GM19452 (cell line): Measurements from ENCODE around the gene NCOA7.
A peak's percentile ranks its signal among the peaks of the same experiment; 100 is the strongest.
"Not testable (repeated sequence)": the region's sequence is repeated elsewhere in the genome, so short reads cannot be mapped to it uniquely, and the experiment has no call there.

ENCODE experiments used
- ATAC-seq: cut with Tn5 transposase; IDR thresholded peaks from one replicate; pipeline ENCODE4 v1.9.1; 2021; ENCODE audit not compliant: unreplicated experiment

Gene NCOA7

DNA sequence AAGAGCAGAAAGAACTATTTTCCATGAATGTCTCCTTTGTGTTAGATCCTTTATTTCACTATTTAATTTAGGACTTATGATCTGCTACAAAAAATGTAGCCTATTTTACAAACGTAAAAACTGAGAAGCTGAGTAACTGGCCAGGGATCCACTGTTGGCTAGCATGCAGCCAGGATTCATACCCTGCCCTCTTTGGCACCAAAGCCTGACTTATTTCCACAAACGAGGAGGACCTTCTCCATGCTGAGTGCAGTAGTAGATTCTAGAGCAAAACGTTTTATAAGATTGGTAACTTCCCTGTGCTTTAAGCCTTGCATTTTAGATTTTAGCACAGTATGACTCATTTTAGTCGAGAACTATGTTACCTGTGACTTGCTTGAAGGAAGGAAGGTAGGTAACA is 74.3 kb downstream of the NCOA7 start:
- ATAC-seq = no peak

- no peak for ATAC-seq
Observed at GRCh38 chr6:125866433-125866832, 75.7 kb downstream of the NCOA7 start.

DNA sequence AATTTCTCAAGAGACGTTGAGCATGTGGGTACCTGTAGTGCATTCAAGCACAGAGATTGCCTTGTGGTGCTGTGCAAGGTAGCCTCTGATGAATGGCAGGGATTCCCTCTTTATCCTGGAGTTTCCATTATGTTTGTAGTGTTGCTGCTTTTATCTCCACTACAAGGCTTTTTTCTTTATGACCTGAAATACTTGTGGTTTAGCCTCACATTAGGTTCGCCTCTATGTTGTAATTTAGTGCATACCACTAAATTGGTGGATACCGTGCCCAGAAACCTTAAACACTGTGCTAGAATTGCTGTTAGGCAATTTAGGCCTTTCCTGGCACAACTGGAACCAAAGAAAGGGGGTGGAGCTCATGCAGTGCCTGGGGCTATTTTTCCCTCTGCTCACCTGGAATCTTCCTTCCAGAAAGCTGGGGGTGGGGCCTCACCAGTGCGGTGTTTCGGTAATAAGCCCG is 76.8 kb downstream of the NCOA7 start:
- ATAC-seq = no peak

DNA sequence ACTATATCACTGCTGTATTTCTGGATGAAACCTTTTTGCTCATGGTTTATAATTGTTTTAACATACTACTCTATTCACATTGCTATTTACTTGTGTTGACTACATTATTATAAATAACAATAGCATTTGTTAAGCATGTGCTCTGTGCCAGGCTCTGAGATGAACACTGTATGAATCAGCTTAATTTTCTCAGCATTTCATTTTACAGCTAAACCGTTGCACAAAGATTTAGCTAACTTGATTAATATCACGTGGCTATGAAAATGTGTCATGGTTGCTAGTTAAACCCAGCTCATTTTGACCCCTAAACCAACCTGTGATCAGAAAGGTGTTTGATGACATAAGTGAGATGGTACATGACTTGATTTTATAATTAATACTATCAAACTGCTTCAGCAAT is 77.5 kb downstream of the NCOA7 start:
- no peak for ATAC-seq

DNA sequence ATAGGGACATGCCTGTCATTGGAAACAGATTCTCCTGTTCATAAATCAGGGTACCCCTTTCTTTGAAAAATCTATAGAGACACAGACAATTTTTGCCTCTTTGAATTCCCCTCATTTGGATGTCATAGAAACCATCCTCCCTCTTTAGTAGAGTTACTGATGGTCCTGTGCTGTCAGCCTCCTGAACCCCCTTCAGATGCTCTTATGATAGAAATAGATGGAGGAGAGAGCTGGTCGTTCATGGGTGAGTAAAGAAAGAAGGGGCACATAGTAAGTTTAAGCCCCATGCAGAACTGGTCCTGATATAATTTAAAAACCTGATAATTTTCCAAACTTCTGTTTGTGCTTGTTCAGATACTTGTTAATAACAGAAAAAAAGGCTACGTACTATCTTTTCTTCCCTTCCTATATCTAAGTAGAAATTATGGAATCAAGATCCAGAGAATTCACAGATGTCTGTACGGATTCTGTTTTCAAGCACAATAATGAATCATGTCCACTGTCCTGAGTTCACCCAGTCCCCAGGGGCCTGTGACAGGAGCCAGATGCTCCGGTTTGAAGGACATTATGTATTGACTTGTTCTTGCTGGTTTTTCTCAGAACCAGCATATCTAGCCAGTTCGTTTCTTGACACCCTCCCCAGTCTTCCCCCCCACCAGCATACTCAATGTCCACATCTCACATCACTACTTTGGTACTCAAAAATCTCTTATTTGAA is 78.1 kb downstream of the NCOA7 start:
- ATAC-seq = no peak

GRCh38 chr6:125869427-125869826 is 78.7 kb downstream of the NCOA7 start:
- ATAC-seq = no peak

GRCh38 chr6:125871365-125871764 is 80.6 kb downstream of the NCOA7 start:
- ATAC-seq = no peak

DNA sequence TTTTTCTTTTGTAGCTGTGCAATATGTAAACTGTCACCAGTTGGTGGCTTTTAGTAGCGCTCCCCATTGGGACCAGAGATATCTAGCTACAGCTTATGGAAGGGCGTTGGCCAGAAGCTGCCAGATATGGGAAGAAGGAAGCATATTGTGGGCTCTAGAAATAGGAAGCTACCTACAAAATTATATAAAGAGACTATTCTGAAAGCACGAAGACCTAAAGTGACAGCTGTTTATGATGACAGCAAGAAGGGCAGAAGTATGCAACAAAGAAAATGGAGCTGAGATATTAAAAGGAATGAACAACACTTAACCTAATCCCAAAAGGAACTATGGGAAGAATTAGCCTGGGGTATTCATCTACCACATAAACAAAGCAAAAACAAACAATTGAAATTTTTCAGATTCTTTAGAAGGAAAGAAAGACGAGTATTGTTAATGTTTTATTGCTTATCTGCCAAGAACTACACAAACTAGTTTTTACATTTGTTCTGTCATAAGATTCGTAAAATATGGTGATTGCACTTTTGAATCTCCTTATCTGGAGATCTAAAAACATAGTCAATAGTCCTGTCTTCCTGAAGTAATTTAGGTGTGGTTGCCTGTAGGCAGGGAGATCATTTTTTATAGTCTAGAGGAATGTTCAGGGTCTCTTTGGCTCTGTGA is 81.6 kb downstream of the NCOA7 start:
- no peak for ATAC-seq

DNA sequence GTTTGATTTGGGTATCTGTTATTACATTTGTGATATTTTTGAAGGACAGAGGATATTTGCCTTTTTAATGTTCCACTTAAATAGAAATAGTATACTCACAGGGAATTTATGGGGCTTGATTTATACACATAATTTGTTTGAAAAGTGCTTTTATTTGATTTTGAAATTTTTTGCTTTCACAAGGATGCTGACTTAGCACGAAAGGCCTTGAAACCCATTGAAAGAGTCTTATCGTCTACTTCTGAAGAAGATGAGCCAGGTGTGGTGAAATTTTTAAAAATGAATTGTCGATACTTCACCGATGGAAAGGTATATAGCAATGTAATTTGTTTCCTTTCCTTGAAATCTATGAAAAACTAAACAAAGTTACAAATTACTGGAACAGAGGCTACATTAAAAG is 91.5 kb downstream of the NCOA7 start:
- no peak for ATAC-seq

DNA sequence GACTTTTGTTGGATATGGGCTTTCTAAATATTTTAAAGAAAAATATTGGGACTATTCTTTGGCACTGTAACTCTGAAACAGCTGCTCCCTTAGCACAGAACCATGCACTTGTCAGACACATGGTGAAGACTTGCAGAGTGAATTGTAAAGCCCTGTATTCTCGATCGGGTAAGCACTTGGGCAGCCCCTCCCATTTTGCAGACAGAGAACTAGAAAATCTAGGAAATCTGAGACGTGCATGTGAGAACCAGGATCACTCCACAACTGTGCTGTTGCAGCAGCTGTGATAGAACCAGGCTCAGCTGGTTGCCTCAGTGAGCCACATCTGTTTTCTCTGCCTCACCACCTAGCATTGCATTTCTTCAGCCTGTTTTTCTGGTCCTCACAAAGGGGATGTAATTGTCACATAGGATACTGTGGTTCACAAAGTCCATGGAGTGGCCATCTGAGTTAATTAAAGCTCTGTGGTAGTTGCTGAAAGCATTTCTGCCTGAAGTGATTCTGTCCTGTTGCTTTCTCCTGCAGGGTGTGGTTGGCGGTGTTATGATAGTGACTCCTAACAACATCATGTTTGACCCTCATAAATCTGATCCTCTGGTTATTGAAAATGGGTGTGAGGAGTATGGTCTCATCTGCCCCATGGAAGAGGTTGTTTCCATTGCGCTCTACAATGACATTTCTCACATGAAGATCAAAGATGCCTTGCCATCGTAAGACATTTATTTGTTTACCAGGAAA is 94.0 kb downstream of the NCOA7 start:
- no peak for ATAC-seq

GRCh38 chr6:125886021-125886420 is 95.3 kb downstream of the NCOA7 start:
- no peak for ATAC-seq

DNA sequence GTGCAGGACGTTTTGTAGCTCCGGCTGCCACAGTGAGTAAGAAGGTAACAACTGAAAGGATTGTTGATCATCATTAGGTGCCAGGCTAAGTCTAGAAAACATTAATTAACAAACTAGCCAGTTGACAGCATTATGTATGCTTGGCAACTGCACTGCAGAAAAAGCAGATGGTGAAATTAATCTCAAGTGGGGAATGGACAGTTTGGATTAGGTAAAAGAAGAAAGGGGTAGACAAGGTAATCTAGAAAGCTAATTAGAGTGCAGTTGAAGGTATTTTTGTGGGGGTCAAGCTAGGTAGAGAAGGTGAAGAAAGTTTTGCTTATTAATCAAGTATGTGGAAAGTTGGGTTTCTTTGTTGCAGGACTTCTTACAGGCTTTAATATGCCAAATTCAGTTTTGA is 96.2 kb downstream of the NCOA7 start:
- no peak for ATAC-seq

DNA sequence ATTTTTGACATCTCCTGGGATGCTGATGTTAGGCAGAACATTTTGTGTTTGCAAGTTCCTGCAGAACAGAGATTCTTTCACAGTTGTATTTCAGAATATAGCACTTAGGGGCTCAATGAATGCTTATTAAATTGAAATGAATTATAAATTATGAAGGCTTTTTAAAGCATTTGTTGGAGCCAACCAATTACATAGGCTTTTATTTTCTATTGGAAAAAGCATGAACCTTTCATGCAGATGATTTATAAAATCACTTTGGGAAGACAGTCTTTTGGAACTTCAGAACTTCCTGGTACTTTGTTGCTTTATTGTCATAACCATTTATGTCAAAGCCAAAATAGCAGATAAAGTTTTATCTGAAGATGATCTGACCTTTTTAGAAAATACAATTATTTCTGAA is 96.6 kb downstream of the NCOA7 start:
- no peak for ATAC-seq

DNA sequence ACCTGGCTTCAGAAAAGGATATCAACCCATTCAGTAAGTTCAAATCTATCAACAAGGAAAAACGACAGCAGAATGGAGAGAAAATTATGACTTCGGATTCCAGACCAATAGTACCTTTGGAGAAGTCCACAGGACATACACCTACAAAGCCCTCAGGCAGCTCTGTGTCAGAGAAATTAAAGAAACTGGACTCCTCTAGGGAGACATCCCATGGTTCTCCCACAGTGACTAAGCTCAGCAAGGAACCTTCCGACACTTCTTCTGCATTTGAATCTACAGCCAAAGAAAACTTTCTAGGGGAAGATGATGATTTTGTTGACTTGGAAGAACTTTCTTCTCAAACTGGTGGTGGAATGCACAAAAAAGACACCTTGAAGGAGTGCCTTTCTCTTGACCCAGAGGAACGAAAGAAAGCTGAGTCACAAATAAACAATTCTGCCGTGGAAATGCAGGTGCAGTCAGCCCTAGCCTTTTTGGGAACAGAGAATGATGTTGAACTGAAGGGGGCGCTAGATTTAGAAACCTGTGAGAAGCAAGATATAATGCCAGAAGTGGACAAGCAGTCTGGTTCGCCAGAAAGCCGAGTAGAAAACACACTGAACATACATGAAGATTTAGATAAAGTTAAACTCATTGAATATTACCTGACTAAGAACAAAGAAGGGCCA is 98.4 kb downstream of the NCOA7 start:
- no peak for ATAC-seq

GRCh38 chr6:125899726-125900182 is 109.0 kb downstream of the NCOA7 start:
- ATAC-seq = no peak

GRCh38 chr6:125904871-125905270 is 114.1 kb downstream of the NCOA7 start:
- ATAC-seq = peak; percentile 75

DNA sequence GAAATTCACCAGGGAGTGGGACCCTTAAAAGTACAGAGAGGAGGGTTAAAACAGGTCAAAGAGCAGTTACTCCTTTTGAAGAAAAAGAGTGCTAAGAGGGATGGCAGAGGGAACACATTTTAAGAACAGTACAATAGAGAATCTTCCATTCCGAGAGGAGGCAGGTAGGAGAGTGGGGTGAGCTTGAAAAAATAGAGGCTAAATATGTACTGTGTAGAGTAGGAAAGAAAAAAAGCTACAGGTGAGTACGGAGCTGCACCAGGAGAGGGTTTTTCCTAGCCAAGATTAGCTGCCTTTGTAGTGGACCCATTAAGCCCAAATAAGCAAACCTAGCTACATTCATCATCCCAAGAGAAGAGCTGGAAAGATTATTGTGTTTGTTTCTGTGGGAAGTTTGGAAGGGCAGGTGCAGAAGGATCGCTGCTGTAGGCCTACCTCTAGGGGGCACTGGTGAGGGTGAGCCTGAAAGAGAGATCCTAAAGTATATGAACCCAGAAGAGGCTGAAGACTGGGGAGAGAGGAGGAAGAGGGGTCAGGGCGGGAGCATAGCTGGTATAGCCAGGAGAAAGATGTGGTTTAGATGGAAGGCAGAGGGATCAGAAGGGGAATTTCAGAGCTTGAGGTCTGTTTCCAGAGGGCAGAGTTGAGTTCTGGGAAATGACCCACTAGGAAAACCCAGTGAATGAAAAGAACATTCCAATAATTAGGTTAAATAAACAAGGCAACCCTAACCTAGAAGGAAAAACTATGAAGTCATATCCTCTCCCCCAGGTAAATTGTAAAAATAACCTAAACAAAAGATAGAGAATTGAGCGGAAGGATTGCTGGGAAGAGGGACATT is 115.6 kb downstream of the NCOA7 start:
- no peak for ATAC-seq

DNA sequence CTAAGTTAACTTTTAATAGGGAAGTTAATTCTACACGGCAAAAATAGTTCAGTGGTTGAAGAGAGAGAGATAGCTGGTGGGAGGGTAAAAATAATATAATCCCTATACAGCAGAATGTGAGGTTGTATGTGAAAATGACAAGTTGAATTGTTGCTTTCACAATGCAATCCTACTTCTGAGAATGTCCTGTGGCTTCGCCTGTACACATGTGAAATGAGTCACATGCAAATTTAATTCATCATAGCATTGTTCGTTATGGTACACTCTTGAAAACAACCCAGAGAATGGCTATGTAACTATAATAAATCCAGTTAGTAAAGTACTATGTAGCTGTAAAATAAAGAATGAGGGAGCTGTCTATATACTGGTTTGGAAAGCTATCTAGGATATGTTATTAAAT is 119.8 kb downstream of the NCOA7 start:
- peak; percentile 98 for ATAC-seq

DNA sequence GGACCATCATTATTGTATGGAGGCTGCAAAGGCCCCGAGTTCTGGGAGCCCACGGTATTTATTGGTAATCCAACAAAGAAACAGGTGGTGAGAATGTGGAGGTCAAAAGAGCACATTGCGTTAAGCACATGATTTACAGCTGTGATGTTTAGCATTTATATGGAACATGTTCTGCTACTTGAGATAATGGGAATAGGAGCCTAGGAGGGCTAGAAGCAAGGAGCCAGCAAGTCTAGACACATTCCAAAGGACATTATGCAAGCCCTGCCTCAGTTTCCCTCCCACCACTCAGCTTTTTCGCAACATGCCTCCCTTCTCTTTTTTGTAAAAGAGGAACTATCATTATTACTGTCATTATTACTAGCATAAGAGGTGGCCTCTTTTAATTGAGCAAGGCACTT is 120.3 kb downstream of the NCOA7 start:
- ATAC-seq = not testable (repeated sequence)

GRCh38 chr6:125912430-125912829 is 121.7 kb downstream of the NCOA7 start:
- not testable (repeated sequence) for ATAC-seq
